Measurements from ENCODE around the gene PHTF2. TPM values are rescaled to one million over a fixed set of nuclear protein-coding genes. Genes with fewer than 3 reads are reported as not detected.

The PHTF2 gene
- total RNA-seq, 2 donors from 2014 or later = 15.4 to 20.6 TPM

- no peaks in the 10 kb centered on the region for H3K36me3 ChIP-seq (ENCODE audit: control insufficient read depth, insufficient read depth, low read length)
- H3K27ac Mint-ChIP-seq = no peak overlapping the region
- peaks cover 5% of the 10 kb centered on the region for H3K9me3 ChIP-seq (ENCODE audit: control insufficient read depth, low read length)
- no peak overlapping the region for H3K4me3 ChIP-seq (ENCODE audit: low read length)
- TF ChIP-seq CTCF (conservative IDR thresholded peaks at IDR 0.05) = no peak
- no peaks in the 10 kb centered on the region for H3K27me3 ChIP-seq (ENCODE audit: control insufficient read depth, insufficient read depth, low read length, poor library complexity, severe bottlenecking)
- H3K4me3 Mint-ChIP-seq = no peak overlapping the region
- 64% methylated on average over 2 of the region's 2 CpGs; no CpG with 5 or more reads in 1 of the 2 experiments for WGBS, 2 experiments (ENCODE audit: insufficient coverage in 1 of 2, insufficient read length in 1 of 2)
- DNase-seq = no peak
- H3K9ac ChIP-seq (ENCODE audit: extremely low read depth, low read length, poor library complexity, severe bottlenecking) = no peak overlapping the region
- no peaks in the 10 kb centered on the region for H3K4me1 Mint-ChIP-seq
- H3K36me3 Mint-ChIP-seq (ENCODE audit: low read depth) = peaks cover 11% of the 10 kb centered on the region
- no peak overlapping the region for H3K27ac ChIP-seq (ENCODE audit: low read depth, low read length)
- H3K27me3 Mint-ChIP-seq (ENCODE audit: insufficient read depth) = no peaks in the 10 kb centered on the region
- H3K9me3 Mint-ChIP-seq = peaks cover 19% of the 10 kb centered on the region
- no peaks in the 10 kb centered on the region for H3K4me1 ChIP-seq (ENCODE audit: control insufficient read depth, insufficient read depth, low read length)
Measured at GRCh38 chr7:77826300-77826699, 27.7 kb downstream of the PHTF2 start.

GRCh38 chr7:77827999-77828398 lies 29.4 kb downstream of the PHTF2 start:
- Mint-ChIP-seq H3K27ac (no peak overlapping the region), H3K9me3 (peaks cover 10% of the 10 kb centered on the region), H3K4me3 (no peak overlapping the region), H3K36me3 (ENCODE audit: low read depth) (peaks cover 3% of the 10 kb centered on the region), H3K27me3 (ENCODE audit: insufficient read depth) (no peaks in the 10 kb centered on the region), H3K4me1 (no peaks in the 10 kb centered on the region)
- Histone ChIP-seq H3K36me3 (ENCODE audit: control insufficient read depth, insufficient read depth, low read length) (no peaks in the 10 kb centered on the region), H3K9me3 (ENCODE audit: control insufficient read depth, low read length) (no peaks in the 10 kb centered on the region), H3K4me3 (ENCODE audit: low read length) (no peak overlapping the region), H3K4me1 (ENCODE audit: control insufficient read depth, insufficient read depth, low read length) (no peaks in the 10 kb centered on the region), H3K27ac (ENCODE audit: low read depth, low read length) (no peak overlapping the region), H3K27me3 (ENCODE audit: control insufficient read depth, insufficient read depth, low read length, poor library complexity, severe bottlenecking) (no peaks in the 10 kb centered on the region), H3K9ac (ENCODE audit: extremely low read depth, low read length, poor library complexity, severe bottlenecking) (no peak overlapping the region)
- no peak for TF ChIP-seq CTCF (conservative IDR thresholded peaks at IDR 0.05)
- 100% methylated on average over 2 of the region's 2 CpGs; no CpG with 5 or more reads in 1 of the 2 experiments for WGBS, 2 experiments (ENCODE audit: insufficient coverage in 1 of 2, insufficient read length in 1 of 2)
- DNase-seq = no peak

GRCh38 chr7:77830649-77831355 lies 32.2 kb downstream of the PHTF2 start:
- no peaks in the 10 kb centered on the region for H3K27me3 ChIP-seq (ENCODE audit: control insufficient read depth, insufficient read depth, low read length, poor library complexity, severe bottlenecking)
- Mint-ChIP-seq H3K4me3 (no peak overlapping the region), H3K9me3 (no peaks in the 10 kb centered on the region), H3K27ac (no peak overlapping the region), H3K36me3 (ENCODE audit: low read depth) (no peaks in the 10 kb centered on the region), H3K4me1 (peaks cover 4% of the 10 kb centered on the region), H3K27me3 (ENCODE audit: insufficient read depth) (no peaks in the 10 kb centered on the region)
- DNase-seq = no peak
- no peak for TF ChIP-seq CTCF (conservative IDR thresholded peaks at IDR 0.05)
- H3K4me1 ChIP-seq (ENCODE audit: control insufficient read depth, insufficient read depth, low read length) = no peaks in the 10 kb centered on the region
- no peak overlapping the region for H3K27ac ChIP-seq (ENCODE audit: low read depth, low read length)
- 88 to 91% methylated on average over 8 of the region's 8 CpGs for WGBS, 2 experiments (ENCODE audit: insufficient coverage in 1 of 2, insufficient read length in 1 of 2)
- H3K9me3 ChIP-seq (ENCODE audit: control insufficient read depth, low read length) = no peaks in the 10 kb centered on the region
- no peaks in the 10 kb centered on the region for H3K36me3 ChIP-seq (ENCODE audit: control insufficient read depth, insufficient read depth, low read length)
- no peak overlapping the region for H3K9ac ChIP-seq (ENCODE audit: extremely low read depth, low read length, poor library complexity, severe bottlenecking)
- no peak overlapping the region for H3K4me3 ChIP-seq (ENCODE audit: low read length)
